NCI-H2196 (cell line): ENCODE data around the gene POU2AF1.

Source experiments
- DNase-seq: peaks from one replicate; lab custom pipeline; 2025; ENCODE audit not compliant: unreplicated experiment; lab: John Stamatoyannopoulos, UW

The POU2AF1 gene

GRCh38 chr11:111349191-111349695 lies 29.8 kb downstream of the POU2AF1 start:
- DNase-seq: no peak

GRCh38 chr11:111348147-111348546 lies 30.9 kb downstream of the POU2AF1 start:
- DNase-seq: no peak

- no peak for DNase-seq
Measured at GRCh38 chr11:111347723-111348115, 31.4 kb downstream of the POU2AF1 start.

- DNase-seq: no peak
Measured at GRCh38 chr11:111347002-111347722, 31.9 kb downstream of the POU2AF1 start.

GRCh38 chr11:111344032-111344431 lies 35.0 kb downstream of the POU2AF1 start:
- DNase-seq: no peak

- no peak for DNase-seq
Measured at GRCh38 chr11:111342329-111342728, 36.7 kb downstream of the POU2AF1 start.

GRCh38 chr11:111339758-111340388 lies 39.2 kb downstream of the POU2AF1 start:
- no peak for DNase-seq

GRCh38 chr11:111336582-111337256 lies 42.4 kb downstream of the POU2AF1 start:
- DNase-seq: no peak

- no peak for DNase-seq
Measured at GRCh38 chr11:111336062-111336461, 43.0 kb downstream of the POU2AF1 start.

- no peak for DNase-seq
Measured at GRCh38 chr11:111335549-111335948, 43.5 kb downstream of the POU2AF1 start.

GRCh38 chr11:111334532-111335502 lies 44.3 kb downstream of the POU2AF1 start:
- peak; percentile 75 for DNase-seq

- no peak for DNase-seq
Measured at GRCh38 chr11:111331711-111332479, 47.2 kb downstream of the POU2AF1 start.

GRCh38 chr11:111330234-111330893 lies 48.7 kb downstream of the POU2AF1 start:
- no peak for DNase-seq

- DNase-seq: peak; percentile 29
Measured at GRCh38 chr11:111329306-111330204, 49.5 kb downstream of the POU2AF1 start.

- peak; percentile 54 for DNase-seq
Measured at GRCh38 chr11:111327908-111328624, 51.0 kb downstream of the POU2AF1 start.

GRCh38 chr11:111326824-111327223 lies 52.3 kb downstream of the POU2AF1 start:
- no peak for DNase-seq

- no peak for DNase-seq
Measured at GRCh38 chr11:111325259-111325658, 53.8 kb downstream of the POU2AF1 start.

- no peak for DNase-seq
Measured at GRCh38 chr11:111324277-111324720, 54.8 kb downstream of the POU2AF1 start.
